GM23338 (cell line): ENCODE data around the gene SMYD3.

Experiments used
- EZH2 ChIP-seq: fragments of 200-600 bp; sonication (generic); IDR thresholded peaks from one replicate; pipeline ENCODE4 v1.8.0; 2017; ENCODE audit warnings: antibody characterized with exemption, mild to moderate bottlenecking, low read depth; ENCODE audit not compliant: unreplicated experiment
- TF ChIP-seq, protein P1 (sequence below), 2 experiments: fragments of 200-600 bp in 1 of 2; sonication (generic) in 1 of 2; conservative IDR thresholded peaks; 2 replicates each; pipeline versions ENCODE4 v1.5.1 to v1.6.1; 2016 to 2017; ENCODE audit warnings: antibody characterized with exemption in 2 of 2, low read depth in 2 of 2, mild to moderate bottlenecking in 2 of 2, moderate library complexity in 1 of 2

DNA sequence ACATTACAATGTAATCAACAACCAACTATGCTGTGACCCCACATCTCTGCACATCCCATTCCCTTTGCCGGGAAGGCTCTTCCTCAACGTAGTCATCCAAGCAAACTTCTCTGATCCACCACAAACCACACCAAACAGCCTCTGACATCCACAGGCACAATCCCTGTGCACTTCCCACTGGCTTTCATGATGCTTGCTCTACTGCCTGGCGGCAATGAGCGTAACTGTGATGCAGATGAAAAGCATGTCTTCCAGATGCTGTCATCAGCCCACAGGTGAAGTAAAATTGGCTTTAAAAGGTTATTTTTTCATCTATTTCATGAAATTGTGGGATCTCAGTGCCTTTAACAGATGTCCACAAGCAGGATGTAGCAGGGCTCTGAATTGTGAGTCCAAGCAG lies 635.2 kb downstream of the SMYD3 start:
- TF ChIP-seq, protein P1, sequence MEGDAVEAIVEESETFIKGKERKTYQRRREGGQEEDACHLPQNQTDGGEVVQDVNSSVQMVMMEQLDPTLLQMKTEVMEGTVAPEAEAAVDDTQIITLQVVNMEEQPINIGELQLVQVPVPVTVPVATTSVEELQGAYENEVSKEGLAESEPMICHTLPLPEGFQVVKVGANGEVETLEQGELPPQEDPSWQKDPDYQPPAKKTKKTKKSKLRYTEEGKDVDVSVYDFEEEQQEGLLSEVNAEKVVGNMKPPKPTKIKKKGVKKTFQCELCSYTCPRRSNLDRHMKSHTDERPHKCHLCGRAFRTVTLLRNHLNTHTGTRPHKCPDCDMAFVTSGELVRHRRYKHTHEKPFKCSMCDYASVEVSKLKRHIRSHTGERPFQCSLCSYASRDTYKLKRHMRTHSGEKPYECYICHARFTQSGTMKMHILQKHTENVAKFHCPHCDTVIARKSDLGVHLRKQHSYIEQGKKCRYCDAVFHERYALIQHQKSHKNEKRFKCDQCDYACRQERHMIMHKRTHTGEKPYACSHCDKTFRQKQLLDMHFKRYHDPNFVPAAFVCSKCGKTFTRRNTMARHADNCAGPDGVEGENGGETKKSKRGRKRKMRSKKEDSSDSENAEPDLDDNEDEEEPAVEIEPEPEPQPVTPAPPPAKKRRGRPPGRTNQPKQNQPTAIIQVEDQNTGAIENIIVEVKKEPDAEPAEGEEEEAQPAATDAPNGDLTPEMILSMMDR (conservative IDR thresholded peaks at IDR 0.05; ENCODE audit: low read depth in 2 of 2), result no peak
- no peak for TF ChIP-seq EZH2
